Epithelial cell of esophagus (primary cell): ENCODE data around the gene CDH12.

Experiments
- DNase-seq: peaks from one replicate; pipeline ENCODE4 v3.0.0; 2010; ENCODE audit warnings: low read depth
- H3K4me3 ChIP-seq: 2 replicates; pipeline ENCODE4 v1.5.1; 2011; ENCODE audit warnings: mild to moderate bottlenecking, low read length, control low read depth
- CTCF ChIP-seq: IDR thresholded peaks from 2 replicates; pipeline ENCODE4 v1.5.1; 2011; ENCODE audit warnings: low read depth, mild to moderate bottlenecking, low read length, control low read depth, inconsistent platforms; ENCODE audit not compliant: insufficient read depth; ENCODE audit errors: missing control alignments

Gene CDH12

GRCh38 chr5:22500556-22500955 is 352.6 kb downstream of the CDH12 start:
- TF ChIP-seq CTCF, result no peak
- no peak overlapping the region for H3K4me3 ChIP-seq
- no peak for DNase-seq

GRCh38 chr5:22496666-22497065 is 356.5 kb downstream of the CDH12 start:
- no peak for TF ChIP-seq CTCF
- no peak overlapping the region for H3K4me3 ChIP-seq
- peak; percentile 73 for DNase-seq

GRCh38 chr5:22495016-22495720 is 358.0 kb downstream of the CDH12 start:
- DNase-seq, result no peak

GRCh38 chr5:22488427-22488826 is 364.7 kb downstream of the CDH12 start:
- TF ChIP-seq CTCF, result no peak
- DNase-seq, result no peak
- H3K4me3 ChIP-seq, result no peak overlapping the region

More at GRCh38 chr5:22495016-22495720, 358.0 kb downstream of the CDH12 start:
- no peak for TF ChIP-seq CTCF
- no peak overlapping the region for H3K4me3 ChIP-seq

GRCh38 chr5:22480305-22480704 is 372.8 kb downstream of the CDH12 start:
- no peak overlapping the region for H3K4me3 ChIP-seq
- no peak for DNase-seq
- no peak for TF ChIP-seq CTCF

GRCh38 chr5:22473886-22474285 is 379.3 kb downstream of the CDH12 start:
- DNase-seq, result peak; percentile 68
- no peak overlapping the region for H3K4me3 ChIP-seq
- TF ChIP-seq CTCF, result no peak

- DNase-seq, result peak; percentile 29
- no peak overlapping the region for H3K4me3 ChIP-seq
- TF ChIP-seq CTCF, result no peak
These were observed 382.0 kb downstream of the CDH12 start for GRCh38 chr5:22471154-22471553.
